ENCODE measurements around the gene MED12L.

DNA sequence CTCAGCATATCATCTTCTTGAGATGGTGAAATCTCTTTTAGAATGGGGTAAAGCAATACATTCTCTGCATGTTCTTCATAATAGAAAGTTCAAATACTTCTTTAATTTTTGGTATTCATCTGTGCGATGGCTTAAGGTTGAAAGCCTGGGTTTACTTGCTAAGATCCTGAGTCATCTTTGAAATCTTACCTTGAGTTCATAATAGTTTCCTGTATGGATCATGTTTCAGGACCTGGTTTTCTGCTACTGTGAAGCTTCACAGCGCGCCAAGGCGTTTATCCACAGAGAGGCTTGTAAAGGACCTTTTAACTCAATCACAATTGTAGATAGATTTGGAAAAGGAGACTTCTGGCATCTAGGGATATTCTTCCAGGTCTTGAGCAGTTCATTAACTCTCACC, 39.0 kb downstream of the MED12L start:
- TF ChIP-seq HOXA7 (CRISPR knock-in tag; IDR thresholded peaks at IDR 0.05; ENCODE audit: borderline replicate concordance) (no peak), ZNF138 (tag by site-specific recombination; IDR thresholded peaks at IDR 0.05; ENCODE audit: borderline replicate concordance) (no peak), MZF1 (tag by site-specific recombination; IDR thresholded peaks at IDR 0.05; ENCODE audit: borderline replicate concordance) (no peak), ZNF701 (tag by site-specific recombination; IDR thresholded peaks at IDR 0.05) (no peak), ZNF785 (tag by site-specific recombination; IDR thresholded peaks at IDR 0.05) (no peak), ZNF133 (tag by site-specific recombination; IDR thresholded peaks at IDR 0.05) (no peak), ZNF23 (tag by site-specific recombination; IDR thresholded peaks at IDR 0.05; ENCODE audit: borderline replicate concordance) (no peak), ZNF629 (tag by site-specific recombination; IDR thresholded peaks at IDR 0.05) (no peak)
- TF ChIP-seq, protein P1, sequence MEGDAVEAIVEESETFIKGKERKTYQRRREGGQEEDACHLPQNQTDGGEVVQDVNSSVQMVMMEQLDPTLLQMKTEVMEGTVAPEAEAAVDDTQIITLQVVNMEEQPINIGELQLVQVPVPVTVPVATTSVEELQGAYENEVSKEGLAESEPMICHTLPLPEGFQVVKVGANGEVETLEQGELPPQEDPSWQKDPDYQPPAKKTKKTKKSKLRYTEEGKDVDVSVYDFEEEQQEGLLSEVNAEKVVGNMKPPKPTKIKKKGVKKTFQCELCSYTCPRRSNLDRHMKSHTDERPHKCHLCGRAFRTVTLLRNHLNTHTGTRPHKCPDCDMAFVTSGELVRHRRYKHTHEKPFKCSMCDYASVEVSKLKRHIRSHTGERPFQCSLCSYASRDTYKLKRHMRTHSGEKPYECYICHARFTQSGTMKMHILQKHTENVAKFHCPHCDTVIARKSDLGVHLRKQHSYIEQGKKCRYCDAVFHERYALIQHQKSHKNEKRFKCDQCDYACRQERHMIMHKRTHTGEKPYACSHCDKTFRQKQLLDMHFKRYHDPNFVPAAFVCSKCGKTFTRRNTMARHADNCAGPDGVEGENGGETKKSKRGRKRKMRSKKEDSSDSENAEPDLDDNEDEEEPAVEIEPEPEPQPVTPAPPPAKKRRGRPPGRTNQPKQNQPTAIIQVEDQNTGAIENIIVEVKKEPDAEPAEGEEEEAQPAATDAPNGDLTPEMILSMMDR (tag by site-specific recombination; IDR thresholded peaks at IDR 0.05): no peak

Data from HEK293 (cell line).